ENCODE data around the gene TUBGCP6. TPM values are rescaled to one million over a fixed set of nuclear protein-coding genes. Genes with fewer than 3 reads are reported as not detected.

TUBGCP6 gene
- total and polyA plus RNA-seq, 2 experiments from 2014 or later = 32.6 to 46.1 TPM

DNA sequence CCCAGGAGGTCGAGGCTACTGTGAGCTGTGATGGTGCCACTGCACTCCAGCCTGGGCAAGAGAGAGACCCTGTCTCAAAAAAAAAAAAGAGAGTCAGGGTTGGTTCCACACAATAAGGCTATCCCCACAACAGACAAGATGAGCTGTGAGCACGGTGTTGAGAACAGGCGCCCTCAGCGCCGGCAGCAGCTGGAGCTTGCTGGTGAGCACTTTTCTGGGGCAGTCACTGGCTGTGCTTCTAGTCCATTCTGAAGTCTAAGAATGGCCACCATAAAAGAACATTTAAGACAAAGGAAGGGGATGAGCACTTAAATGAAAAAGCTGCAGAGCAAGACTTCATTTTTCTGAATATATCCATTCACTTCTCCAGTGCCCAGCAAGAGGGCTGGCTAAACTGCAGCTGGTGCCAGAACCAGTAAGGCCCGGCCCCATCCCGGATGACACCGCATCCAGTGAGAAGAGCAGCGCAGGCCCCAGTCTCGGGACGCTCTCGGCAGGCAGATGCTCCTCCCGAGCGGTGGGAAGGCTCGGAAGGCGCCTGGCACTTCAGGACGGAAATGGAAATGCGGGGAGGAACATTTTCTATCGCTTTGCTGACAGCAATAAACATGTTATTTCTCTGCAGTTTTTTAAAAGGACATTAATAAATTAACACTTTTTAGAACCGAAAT, 12.2 kb downstream of the TUBGCP6 start:
- H3K4me3 ChIP-seq = no peak overlapping the region
- H3K36me3 ChIP-seq = no peaks in the 10 kb centered on the region
- DNase-seq (ENCODE audit: low read depth in 1 of 2, low spot score in 1 of 2) = no peak
- TF ChIP-seq, protein P1, sequence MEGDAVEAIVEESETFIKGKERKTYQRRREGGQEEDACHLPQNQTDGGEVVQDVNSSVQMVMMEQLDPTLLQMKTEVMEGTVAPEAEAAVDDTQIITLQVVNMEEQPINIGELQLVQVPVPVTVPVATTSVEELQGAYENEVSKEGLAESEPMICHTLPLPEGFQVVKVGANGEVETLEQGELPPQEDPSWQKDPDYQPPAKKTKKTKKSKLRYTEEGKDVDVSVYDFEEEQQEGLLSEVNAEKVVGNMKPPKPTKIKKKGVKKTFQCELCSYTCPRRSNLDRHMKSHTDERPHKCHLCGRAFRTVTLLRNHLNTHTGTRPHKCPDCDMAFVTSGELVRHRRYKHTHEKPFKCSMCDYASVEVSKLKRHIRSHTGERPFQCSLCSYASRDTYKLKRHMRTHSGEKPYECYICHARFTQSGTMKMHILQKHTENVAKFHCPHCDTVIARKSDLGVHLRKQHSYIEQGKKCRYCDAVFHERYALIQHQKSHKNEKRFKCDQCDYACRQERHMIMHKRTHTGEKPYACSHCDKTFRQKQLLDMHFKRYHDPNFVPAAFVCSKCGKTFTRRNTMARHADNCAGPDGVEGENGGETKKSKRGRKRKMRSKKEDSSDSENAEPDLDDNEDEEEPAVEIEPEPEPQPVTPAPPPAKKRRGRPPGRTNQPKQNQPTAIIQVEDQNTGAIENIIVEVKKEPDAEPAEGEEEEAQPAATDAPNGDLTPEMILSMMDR (IDR thresholded peaks at IDR 0.05; ENCODE audit: low read depth, low read length) = no peak
- H3K4me1 ChIP-seq (ENCODE audit: low read depth) = no peaks in the 10 kb centered on the region
- H3K9me3 ChIP-seq (ENCODE audit: low read depth) = no peaks in the 10 kb centered on the region
- H3K27ac ChIP-seq = no peak overlapping the region
- no peaks in the 10 kb centered on the region for H3K27me3 ChIP-seq

DNA sequence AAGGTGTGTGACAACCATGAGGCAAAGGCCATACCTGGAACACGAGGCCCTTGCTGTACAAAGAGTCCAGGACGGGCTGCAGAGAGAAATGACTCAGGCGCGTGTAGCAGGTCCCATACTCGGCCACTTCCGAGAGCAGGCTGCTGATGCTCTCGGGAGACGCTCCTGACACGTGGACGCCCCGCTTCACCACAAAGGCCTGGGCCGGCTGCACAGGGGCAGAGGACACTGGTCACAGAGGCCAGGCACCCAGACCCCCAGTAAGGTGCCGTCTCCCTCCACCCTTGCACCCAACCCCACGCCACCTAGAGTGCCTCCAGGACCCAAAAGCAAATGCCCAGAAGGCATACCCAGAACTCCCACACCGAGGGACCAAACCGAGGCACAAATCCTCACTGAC, 15.5 kb downstream of the TUBGCP6 start:
- Histone ChIP-seq H3K9me3 (ENCODE audit: low read depth) (no peaks in the 10 kb centered on the region), H3K36me3 (peaks cover under 1% of the 10 kb centered on the region), H3K27ac (no peak overlapping the region), H3K4me1 (ENCODE audit: low read depth) (no peaks in the 10 kb centered on the region), H3K4me3 (no peak overlapping the region), H3K27me3 (no peaks in the 10 kb centered on the region)
- DNase-seq (ENCODE audit: low read depth in 1 of 2, low spot score in 1 of 2) = no peak
- TF ChIP-seq, protein P1 (IDR thresholded peaks at IDR 0.05; ENCODE audit: low read depth, low read length) = no peak

DNA sequence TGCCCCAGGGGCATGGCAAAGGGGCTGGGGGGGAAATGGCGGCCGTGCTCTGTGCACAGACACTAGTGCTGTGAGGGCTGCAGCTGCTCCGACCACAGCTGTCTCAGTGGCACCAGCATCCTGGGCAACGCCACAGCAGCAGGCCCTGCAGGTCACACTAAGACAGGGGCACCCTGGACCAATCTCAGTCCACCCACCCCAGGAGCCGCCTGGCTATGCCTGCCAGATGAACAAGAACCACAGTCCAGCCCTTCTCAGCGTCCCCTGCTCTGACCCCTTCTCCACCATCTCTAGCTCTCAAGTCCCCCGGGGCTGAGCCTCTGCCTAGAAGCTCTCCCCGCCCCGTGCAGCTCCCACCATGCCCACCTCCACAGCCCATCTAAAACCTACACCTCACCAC, 16.5 kb downstream of the TUBGCP6 start:
- TF ChIP-seq, protein P1 (IDR thresholded peaks at IDR 0.05; ENCODE audit: low read depth, low read length) = no peak
- no peaks in the 10 kb centered on the region for H3K27me3 ChIP-seq
- H3K9me3 ChIP-seq (ENCODE audit: low read depth) = no peaks in the 10 kb centered on the region
- H3K36me3 ChIP-seq = peaks cover 6% of the 10 kb centered on the region
- DNase-seq (ENCODE audit: low read depth in 1 of 2, low spot score in 1 of 2) = no peak
- H3K27ac ChIP-seq = no peak overlapping the region
- H3K4me3 ChIP-seq = no peak overlapping the region
- no peaks in the 10 kb centered on the region for H3K4me1 ChIP-seq (ENCODE audit: low read depth)

DNA sequence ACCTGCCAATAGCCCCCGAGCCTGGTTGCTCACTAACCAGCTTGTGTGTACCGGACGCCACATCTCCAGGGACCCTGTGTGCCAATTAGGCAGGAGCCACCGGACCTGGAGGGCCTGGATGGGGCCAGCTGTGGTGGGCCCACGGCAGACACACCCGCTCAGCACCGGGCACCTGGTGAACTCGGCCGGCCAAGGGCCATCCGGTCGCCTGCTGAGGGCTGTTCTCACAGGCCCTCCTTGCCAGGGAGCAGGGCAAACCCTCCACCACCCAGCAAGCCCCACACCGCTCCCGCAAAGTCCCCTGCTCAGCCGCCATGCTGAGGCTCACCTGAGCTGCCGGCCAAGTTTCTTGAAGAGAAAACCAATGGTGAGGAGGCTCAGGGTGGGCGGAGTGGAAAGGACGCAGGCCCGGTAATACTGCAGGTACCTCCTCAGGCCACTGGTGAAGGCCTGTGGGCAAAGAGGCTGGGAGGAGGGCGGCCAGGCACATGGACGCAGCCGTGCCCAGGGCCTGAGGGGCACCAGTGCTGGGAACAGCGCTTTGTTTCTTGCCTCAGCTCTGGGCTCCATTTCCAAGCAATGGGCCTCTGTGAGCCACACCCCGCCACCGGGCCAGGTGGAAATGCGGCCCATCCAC, 17.1 kb downstream of the TUBGCP6 start:
- Histone ChIP-seq H3K27me3 (no peaks in the 10 kb centered on the region), H3K27ac (no peak overlapping the region), H3K9me3 (ENCODE audit: low read depth) (no peaks in the 10 kb centered on the region), H3K4me1 (ENCODE audit: low read depth) (no peaks in the 10 kb centered on the region), H3K36me3 (peaks cover 6% of the 10 kb centered on the region), H3K4me3 (no peak overlapping the region)
- no peak for DNase-seq (ENCODE audit: low read depth in 1 of 2, low spot score in 1 of 2)
- TF ChIP-seq, protein P1 (IDR thresholded peaks at IDR 0.05; ENCODE audit: low read depth, low read length) = no peak

DNA sequence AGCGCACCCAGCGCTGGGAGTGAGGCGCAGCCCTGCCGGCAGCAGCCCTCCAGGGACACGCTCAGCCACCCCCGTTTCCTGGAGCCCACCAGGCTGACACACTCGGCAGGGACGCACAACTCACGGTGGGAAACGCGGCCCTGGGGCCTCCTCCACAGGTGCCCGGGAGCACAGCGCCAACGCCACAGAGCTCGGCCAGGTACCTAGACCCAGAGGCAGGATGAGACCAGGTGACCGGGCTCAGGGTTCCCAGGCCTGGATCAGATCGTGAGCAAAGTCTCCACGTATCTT, 18.0 kb downstream of the TUBGCP6 start:
- H3K27me3 ChIP-seq = no peaks in the 10 kb centered on the region
- H3K9me3 ChIP-seq (ENCODE audit: low read depth) = no peaks in the 10 kb centered on the region
- DNase-seq (ENCODE audit: low read depth in 1 of 2, low spot score in 1 of 2) = no peak
- H3K27ac ChIP-seq = no peak overlapping the region
- H3K36me3 ChIP-seq = peaks cover 6% of the 10 kb centered on the region
- no peak overlapping the region for H3K4me3 ChIP-seq
- TF ChIP-seq, protein P1 (IDR thresholded peaks at IDR 0.05; ENCODE audit: low read depth, low read length) = no peak
- no peaks in the 10 kb centered on the region for H3K4me1 ChIP-seq (ENCODE audit: low read depth)

All from cardiac muscle cell (in vitro differentiated cells and primary cell).